Eye (tissue), 1 donor: Measurements from ENCODE around the gene CHRD.

Experiments
- DNase-seq: peaks from one replicate; pipeline ENCODE4 v3.0.0-alpha.2; 2015

The CHRD gene

DNA sequence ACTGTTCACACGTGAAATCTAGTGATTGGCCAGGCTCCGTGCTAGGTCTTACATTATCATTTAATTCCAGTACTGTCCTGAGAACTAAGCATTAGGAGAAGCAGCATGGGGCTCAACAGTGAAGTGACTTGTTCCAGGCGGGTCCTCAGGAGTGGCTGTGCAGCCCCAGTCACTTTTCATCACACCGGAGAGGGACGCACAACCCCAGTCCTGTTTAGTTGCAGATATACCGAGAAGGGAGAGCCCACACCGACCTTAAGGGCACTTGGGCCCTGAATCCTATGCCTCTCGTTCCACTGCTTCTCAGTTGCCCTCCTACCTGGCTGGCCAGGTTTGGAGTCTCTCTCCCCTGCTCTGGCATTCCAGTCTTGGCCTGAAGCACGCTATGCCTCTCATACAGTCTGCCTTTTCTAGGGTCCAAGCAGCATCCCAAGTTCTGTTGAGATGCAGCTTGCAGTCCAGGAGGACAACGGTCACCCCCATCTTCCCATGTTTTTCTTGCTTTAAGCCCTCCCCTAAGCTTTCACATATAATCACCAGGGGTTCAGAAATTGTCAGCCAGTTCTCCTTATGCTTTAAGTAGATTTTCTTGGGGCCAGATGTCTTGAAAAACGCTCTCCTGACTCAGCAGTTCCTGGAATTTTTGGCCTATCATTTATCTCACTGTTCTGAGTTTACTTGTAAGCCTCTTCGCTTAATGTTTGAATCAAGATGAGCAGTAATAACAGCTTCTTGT is 32.4 kb upstream of the CHRD start:
- DNase-seq = no peak

DNA sequence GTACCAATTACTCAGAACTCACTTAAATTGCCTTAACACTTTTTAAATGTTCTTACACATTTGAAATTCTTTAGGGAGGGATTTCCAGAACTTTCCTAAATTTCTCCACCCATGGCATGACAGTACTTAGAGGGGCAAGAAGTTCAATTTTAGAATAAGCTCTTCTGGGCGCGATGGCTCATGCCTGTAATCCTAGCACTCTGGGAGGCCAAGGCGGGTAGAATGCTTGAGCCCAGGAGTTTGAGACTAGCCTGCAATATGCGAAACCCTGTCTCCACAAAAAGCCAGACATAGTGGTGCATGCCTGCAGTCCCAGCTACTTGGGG is 31.8 kb upstream of the CHRD start:
- no peak for DNase-seq

DNA sequence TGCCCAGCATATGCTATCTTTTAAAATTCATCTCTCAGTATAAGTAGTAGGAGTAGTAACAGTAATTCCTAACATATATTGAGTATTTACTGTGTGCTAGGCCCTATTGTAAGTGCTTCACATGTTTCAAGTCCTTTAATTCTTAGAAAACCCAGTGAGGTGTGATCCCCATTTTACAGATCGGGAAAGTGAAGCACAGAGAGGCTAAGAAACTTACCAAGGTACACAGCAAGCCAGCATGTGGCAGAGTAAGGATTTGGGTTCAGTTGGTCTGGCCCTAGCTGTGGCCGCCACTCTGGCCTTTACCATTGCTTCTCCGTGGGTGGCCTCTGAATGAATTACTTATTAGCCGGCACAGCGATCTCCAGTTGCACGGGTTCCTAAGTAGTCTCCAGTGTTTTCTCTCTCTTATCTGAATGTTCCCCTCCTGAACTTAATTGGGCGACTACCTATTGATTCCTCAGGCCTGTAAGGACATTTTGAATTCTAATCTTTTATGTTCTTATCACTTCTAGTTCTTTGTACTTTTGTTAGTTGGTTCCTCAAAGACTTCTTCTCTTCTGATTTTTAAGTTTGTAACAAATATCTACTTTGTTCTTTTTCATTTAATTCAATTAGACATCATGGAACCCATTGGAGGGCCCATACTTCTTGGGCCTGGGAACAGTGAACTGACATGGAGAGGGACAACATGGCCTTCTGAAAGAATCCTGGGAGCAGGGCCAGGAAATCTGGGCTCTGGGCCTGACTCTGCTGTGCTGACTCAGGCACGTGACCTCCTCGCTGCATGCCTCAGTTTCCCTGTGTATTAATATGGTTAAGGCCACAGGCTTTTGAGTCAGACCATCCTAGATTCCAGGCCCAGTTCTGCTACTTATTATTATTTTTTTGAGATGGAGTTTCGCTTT is 30.0 kb upstream of the CHRD start:
- DNase-seq = no peak

DNA sequence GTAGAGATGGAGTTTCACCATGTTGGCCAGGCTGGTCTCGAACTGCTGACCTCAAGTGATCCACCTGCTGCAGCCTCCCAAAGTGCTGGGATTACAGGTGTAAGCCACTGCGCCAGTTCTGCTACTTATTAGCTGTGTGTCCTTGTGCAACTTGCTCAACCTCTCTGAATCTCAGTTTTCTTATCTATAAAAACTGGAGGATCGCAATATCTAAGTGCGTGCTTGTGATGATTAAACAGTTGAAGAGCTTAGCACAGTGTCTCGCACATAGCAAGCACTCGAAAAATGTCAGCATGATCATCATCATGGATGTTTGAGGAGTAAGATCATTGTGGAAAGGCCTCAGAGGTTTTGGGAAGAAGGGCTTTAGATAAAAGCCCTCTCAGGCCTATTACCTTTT is 29.2 kb upstream of the CHRD start:
- no peak for DNase-seq

DNA sequence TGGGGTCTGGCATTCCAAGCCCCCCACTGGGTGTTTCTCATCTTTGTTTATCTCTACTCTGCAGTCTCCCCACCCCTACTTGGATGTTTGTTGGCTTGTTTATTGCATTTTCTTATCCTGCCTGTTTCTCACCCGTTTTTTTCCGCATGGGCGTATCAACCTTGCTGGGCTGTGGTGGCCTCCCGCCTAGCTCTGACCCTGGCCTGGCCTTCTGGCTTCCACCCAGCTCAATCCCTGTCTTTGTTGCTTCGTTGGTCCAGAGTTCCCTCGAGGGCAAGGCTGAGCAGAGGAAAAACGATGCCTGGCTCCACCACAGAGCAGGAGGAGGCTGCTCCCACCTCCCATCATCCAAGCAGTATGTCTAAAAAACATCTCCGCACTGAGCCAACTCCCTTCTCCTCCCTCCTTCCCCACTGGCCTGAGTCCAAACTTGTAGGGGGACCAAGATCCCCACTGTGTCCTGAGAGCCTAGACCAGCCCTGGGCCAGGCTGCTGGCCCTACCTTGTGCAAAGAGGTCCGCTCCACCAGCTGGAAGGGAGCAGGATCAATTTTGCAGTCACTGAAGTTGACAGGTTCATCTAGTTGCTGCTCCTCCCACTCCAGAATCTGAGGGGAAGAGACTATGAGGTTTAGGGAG is 28.2 kb upstream of the CHRD start:
- DNase-seq = peak; percentile 35

DNA sequence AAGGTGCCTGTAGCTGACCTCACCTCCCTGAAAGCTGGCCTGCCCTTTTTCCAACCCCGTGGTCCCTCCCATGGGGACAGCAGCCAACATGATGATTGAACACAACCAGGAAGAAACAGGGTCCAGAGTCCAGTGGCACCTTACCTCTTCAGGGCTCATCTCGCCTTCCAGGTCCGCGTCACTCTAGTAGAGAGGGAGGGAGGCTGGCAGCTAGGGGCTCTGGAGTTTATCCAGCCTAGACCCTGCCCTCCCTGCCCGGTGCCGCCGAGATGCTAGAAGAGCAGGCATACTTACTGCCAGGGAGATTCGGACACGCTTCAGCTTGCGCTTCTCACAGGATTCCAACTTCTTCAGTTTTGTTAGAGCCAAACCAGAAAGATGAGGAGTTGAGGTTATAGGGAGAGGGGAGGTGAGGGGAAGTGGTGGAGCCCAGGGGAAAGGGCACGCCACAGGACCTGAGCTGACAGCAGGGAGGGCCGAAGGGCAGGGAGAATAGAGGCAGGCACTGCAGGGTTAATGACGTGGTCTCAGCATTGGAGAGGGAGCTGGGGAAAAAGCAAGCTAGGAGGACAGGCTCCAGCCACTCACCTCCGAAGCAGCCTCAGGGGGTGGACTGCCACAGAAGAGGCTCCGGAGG is 27.6 kb upstream of the CHRD start:
- DNase-seq = no peak

DNA sequence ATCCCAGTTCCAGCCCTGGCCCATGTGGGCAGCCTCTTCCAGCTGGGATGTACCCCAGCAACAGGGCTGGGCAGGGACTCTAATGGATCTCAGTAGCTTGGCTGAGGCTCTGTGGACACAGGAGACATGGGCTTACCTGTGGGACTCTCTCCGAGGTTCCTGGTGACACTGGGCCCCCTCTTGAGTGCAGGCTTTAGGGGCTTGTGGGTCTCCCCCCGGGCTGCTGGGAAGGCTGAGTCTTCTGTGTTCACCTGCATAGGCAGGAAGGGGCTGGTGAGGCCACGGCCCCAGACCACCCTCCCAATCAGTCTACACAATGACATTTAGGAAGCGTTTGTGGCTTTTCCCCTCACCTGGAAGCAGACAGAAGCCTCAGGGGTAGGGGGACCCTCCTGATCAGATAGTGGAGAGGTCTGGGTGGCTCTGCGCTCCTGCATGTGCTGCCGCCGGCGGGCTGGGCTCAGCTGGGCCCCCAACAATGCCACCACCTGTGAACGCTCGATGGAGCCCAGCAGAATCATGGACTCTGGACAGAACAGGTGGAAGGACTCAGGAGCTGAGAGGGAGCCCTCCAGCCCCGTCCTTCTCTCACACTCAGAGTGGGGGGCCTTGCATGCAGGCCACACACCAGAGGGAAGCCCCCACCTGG is 26.8 kb upstream of the CHRD start:
- DNase-seq = no peak

DNA sequence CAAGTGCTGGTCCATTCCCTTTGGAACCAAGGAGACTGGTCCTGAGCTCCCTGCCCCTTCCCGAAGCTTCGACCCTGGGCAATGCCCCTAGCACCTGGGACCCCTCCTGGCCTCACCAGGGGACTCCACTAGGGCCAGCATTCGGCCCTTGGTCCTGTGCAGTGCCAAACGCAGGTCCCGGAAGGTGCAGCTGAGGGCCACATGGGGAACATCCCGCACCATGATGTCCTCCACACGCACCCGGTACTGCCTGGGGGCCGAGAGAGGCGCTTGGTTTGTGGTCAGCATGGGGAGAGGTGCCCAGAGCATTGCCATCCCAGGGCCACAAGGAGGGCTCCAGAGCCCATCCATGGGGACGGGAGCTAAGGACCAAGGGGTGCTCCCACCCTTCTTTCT is 26.3 kb upstream of the CHRD start:
- DNase-seq = no peak

DNA sequence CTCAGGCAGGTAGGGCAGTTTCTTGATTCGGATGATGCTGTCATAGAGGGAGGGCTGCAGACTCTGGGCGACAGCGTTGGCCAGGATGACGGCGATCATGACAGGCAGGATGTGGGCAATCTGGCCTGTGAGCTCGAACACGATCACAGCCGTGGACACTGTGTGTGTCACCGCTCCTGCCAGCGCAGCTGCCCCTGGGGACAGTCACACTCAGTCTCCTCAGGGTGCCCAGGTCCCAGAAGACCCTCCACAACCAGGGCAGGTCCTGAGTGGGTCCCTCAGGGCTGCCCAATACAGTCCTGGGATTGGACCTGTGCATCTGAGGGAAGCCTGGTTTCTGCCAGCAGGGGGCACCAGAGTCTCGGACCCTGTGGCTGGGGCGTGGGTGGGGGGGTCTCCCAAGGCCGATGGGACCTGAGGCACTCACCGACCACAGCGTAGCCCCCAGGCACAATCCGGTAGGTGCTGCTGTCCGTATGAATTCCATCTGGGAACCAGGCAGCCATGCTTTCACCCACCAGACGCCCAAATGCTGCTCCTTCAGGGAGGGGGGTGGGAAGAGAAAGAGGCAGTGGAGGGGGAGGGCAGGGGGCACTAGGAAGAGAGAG is 25.6 kb upstream of the CHRD start:
- DNase-seq = peak; percentile 69

DNA sequence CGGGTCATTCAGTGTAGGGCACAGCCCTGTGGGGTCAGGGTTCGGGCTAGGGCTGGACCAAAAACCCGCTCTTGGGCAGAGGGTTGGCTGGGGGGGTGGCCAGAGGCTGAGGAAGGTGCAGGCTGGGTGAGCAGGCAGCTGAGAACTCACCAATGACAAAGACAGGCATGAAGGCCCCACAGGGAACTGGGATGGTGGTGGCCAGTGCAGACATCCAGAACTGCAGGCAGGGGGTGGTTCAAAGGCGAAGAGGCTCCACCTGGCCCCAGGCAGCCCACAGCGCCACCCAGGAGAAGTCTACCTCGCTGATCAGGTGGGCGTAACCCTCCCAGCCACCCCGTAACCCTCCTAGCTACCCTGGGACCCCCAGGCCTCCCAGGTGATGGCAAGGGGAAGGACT is 25.1 kb upstream of the CHRD start:
- DNase-seq = no peak

DNA sequence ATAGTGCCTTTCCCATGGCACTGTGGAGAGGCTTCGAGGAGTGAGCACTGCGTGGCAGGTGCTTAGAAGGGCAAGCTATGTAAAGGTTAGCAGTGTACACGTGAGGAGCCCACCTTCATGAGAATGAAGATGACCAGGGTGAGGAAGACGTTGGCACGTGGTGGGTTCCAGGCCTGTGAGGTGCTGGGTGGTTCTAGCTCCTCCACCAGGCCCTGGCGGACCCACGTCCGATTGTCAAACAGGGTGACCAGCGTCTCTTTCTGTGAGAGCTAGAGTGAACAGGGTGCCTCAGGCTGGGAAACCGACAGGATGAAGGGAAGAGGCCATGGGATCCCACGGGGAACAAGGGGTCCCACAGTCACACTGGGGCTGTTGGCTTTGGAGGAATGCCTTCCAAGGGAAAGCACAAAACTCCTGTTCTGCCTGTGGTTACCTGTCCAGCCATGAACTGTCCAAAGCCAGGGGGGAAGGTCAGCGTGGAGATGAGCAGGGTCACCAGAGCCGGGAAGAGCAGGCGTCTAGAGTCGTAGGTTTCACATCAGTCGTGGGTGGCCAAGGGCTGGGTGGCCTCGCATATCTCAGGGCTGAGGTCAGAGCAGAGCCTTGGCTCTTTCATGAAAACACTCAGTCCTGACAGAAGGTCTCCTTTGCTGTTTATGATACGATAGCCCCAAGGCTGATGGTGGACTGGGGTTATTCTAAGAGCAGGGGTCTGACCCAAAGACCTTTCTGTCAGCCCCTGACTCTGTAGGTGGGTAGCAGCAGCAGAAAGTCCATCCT is 24.4 kb upstream of the CHRD start:
- DNase-seq = no peak

DNA sequence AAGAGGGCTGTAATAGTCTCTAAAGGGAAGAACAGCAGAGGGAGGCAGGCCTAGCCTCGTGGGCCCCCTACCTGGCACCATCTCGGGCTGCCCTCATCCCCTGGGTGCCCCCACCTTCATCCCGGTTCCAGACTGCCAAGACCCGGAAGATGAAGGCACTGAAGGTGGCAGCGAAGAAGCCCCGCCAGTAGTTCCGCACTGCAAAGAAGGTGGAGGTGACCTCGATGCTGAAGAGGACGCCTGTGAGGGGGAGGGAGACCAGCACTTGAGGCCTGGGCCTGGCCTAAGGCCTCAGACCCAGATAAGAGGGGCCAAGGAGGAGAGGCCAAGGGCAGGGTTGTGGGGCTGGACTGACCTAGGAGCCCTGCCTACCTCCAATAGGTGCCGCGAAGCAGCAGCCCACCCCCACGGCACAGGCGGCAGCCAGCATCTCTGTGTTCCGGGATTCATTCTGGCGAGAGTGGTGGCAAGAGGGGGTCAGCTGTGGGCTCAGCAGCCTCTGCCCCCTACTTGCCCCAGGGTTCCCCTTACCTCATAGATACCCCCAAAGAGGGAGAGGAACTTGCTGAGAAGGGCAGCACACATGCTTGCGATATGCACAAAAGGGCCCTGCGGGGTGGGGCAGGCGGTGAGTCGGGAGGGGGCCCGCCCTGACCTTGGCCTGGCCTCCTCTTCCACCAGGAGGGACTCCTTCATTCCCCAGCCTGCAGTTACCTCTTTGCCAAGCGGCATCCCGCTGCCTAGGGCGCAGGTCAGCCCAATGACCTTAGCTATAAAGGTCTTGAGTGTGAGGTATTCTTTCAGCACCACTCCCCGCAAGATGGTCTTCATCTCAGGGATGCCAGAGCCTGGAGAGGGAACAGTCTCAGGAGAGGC is 22.4 kb upstream of the CHRD start:
- no peak for DNase-seq

DNA sequence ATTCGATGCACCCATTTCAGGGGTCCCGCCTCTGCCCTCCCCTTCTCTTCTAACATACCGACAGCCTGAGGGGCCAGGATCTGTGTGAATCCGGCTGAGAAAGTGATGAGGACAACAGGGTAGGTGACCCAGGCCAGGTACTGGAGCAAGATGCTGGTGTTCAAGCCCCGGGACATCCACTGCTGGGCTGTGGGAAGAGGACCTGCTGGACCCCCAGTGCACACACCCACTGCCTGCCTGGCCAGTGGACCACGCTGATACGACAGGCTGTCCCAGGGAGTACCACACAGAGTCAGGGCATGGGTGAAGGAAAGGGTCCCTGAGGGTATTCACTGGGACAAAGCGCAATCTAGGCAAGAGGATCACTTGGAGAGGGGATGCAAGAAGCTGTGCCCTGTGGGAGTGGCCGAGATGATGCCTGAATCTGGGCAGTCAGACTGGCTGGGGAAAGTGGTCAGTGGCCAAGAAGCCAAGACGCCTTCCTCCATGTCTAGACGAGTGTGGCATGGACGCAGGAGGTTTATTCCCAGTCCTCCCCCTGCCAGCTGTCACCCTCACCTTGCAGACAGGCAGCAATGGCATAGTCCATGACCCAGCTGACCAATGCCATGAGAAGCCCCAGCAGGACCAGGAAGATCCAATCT is 21.6 kb upstream of the CHRD start:
- DNase-seq = no peak

DNA sequence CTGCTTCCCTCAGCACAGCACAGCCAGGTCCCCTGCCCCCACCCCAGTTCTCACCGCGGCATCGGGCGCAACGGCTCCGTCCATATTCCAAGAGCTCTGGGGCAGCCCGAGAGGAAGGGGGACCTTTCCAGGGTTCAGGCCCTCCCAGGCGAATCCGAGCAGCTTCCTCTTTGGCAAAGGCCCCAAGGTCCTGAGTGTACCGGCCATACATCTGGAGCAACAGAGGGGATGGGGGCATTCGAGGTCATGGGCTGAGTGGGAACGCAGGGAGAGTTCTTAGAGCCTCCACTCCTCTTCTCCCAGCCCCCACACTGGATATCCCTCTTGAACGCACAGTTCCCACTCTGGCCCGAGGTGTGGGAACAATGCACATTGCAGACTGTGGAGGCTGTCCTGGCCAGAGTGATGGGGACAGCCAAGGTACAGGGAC is 20.9 kb upstream of the CHRD start:
- DNase-seq = no peak

DNA sequence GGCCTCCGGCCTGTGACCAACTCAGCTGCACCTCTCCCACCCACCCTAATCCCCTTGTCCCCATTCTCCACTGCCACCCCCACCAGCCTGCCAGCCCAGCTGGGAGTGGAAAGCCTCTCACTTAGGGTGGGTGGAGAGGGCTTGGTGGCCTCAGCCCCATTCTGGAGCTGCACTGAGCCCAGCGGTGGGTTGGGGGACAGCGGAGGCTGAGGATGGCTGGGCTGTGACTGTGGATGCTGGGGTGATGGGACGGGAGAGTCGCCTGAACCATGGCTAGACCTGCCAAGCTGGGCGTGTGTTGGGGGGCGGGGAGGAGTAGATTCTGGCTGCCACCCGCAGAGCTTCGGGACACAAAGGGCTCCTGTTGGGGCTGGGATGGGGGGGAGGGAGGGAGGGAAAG is 20.2 kb upstream of the CHRD start:
- no peak for DNase-seq

DNA sequence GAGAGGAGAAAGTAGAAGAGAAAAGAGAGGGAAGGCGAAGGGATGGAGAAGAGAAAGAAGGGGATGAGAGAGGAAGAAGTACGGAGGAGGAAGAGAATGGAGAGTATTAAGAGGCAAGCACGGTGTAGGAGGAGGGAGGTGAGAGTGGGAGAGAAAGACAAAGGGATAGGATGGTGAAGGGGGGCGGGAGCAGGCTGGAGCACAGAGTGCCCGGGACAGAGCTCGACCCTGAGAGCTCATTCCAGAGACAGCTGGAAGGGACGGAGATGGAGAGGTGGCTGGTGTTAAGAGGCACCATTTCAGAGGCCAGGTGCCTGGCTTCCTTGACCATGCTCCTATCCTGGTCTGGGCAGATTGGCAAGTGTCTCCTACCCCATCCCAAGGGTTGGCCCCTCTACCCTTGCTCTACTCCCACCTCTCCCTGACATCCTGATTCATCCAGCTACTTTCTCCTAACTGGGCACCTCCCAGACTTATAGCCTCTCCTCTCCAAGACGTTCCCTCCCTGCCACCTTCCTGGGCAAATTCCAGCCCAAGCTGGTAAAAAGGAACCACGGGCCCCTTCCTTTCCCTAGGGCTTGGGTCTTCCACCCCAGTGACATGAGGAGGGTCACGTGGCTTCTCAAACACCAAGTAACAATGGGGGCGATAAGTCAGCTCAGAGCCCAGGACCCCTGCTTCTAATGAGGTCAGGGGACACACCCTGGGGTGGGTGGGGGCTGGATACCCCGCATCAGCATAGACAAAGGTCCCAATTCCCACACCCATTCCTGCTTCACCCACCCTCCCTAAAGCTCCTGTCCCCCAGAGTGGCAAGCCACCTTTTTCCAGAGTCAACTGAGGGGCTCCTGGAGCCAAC is 19.6 kb upstream of the CHRD start:
- DNase-seq = peak; percentile 42

DNA sequence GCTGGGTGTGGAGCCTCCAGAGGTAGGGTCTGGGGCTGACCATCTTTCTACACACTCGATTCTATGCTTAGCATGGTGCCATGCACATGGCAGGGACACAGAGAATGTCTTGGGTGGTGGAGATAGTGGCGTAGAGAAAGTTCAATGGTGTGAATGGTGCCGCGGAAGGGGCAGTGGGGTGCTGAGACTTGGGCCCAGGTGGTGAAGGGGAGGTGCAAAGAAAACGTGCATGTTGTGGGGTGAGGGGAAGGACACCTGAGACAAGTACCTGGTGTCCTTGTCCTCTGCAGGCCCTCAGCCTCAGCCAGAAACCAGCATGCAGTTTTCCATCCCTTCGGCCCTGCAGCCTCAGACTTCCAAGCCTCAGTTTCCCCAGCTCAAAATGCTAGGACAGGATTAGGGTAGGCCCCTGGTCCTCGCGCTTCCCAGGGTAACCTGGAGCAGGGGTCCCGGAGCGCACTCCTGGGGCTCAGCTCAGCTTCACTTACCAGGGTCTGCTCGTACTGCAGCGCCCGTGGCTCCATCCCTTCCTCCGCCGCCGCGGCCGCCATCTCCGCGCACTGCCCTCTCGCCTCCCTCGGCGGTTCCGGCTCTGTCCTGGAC is 18.8 kb upstream of the CHRD start:
- DNase-seq = no peak

DNA sequence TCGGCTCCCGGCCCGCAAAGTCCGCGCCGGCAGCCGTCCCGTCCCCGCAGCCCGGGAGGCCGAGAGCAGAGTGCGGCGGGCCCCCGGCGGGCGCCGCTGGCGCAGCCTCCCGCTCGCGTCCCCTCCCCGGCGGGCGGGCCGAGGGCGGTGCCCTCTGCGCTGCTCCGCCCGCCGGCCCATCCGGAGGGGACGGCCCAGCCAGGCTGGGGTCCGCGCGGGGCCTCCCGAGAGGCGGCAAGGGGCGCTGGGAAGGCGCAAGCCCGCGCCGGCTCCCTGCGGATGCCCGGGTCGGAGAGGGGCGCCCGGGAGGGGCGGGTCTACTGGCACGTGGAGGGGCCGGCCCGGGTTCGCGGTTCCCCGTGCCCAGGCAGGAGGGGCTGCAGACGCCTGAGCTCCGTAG is 18.3 kb upstream of the CHRD start, which contains the start of the genes CLCN2 and POLR2H:
Gene CLCN2 (minus strand): TSS at position 74 of the 400 bp plus-strand sequence. CDS start 126 bp downstream, outside the sequence.
Gene POLR2H (plus strand): TSS at position 179 of the 400 bp plus-strand sequence. CDS start 1,783 bp downstream, outside the sequence.
- no peak for DNase-seq
